IPS-NIHi7 (cell line): ENCODE measurements around the gene PPARG.
"Not testable (repeated sequence)": the region's sequence is repeated elsewhere in the genome, so short reads cannot be mapped to it uniquely, and the experiment has no call there.

Source experiments
- DNase-seq: peaks from one replicate; pipeline ENCODE4 v3.0.0; 2012; ENCODE audit warnings: mixed read lengths; ENCODE audit errors: extremely low spot score

Gene PPARG

DNA sequence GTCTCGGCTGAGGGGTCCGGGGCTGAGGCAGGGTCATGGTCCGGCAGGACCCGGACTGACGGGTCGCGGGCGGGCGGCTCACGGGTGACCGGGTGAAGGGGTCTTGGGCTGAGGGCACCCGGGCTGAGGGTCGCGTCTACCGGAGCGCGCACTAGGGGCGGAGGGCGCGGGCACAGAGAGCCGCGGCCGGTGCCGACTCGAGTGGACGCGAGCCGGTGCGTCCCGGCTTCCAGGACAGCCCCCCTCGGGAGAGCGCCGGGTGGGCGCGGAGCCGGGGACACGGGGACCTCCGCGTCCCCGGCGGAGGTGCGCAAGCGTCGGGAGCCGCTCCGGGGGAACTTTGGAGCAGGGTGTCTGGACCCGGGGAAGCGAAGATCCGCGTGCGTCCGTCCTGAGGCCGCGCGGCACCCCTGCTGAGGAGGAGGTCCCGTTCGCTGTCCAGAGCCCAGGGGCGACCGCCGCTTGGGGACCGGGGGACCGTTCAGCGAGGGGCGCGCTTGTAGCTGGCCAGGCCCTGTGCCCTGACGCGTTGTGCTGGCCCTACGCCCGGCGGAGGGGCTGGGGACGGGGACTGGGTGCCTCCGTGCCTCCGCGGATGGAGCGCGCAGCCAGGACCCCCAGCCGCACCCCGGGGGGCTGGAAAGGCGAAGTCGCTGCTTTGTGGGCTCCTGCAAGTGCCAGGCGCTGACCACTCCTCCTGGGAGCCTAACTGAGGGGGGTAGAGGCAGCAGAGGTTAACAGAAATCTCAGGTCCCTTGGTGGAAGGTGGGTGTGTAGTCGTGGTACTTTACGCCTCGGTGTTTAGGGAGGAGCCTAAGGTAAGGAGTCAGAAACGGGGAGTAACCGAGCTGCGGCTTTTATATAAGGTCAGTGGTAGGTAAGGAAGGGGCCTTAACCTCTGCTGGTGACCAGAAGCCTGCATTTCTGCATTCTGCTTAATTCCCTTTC is at the start of gene PPARG:
Gene PPARG (plus strand): TSS at position 889 of the 948 bp plus-strand sequence. CDS start 90,642 bp downstream, outside the sequence.
- peak; percentile 53 for DNase-seq

DNA sequence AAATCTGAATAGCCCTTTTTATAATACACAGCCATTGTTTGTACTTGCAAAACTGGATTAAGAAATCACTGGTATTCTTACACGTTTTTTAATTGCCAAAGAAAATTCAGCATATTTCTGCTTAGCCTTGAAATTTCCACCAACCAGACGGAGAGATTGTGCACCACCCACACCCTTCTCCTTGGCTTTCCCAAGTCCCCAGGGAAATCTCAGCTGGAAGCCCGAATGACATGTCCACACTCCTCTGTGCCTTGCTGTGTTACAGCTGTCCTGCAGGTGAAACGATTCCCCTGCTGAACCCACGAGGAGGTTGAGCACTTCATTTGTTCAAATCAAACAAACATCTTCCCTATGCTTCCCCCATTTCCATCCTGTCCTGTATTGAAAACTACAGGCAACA is 49.6 kb upstream of the PPARG start:
- no peak for DNase-seq

DNA sequence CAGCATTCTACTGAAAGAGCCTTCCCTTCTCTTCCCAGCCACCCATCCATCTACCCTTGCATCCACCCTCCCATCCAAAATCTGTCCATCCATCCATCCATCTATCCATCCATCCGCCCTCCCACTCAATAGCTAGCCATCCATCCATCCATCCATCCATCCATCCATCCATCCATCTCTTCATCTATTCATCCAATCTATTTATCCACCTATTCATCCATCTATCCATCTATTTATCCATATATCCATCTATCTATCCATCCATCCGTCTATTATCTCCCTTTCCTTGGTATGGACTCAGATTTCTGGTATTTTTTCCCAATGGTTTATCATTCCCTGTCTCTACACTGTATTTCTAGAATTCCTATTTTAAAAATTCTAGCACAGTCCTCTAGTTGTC is 46.1 kb upstream of the PPARG start:
- no peak for DNase-seq

DNA sequence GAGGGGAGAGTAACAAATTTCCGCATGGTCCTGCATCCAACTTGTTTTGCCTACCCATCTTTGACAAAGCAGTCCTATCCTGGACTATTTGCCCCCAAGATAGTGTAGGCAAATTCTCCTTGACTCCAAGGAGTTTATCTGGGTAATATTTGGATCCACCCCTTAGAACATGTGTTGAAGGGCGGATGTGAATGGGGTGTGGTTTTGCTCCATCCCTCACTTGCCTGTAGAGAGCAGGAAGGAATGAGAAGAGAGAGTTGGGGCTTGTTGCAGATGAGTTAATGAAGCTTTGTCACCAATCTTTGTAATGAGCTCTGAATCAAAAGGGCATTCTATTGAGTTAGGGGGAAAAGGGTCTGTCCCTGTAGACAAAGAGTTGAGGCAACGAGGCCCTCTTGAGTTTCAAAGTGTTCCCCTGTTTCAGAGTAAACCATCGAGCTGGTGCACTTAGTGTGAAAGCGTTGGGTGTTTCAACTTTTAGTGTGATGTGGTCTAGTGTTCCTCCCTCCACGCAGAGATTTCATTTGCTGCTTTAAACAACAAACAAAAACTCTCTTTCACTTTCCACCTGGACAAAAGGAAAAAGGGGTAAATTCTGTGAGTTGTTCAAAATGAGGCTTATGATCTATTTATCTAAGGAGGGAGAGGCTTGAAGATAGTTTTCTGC is 42.2 kb upstream of the PPARG start:
- no peak for DNase-seq

DNA sequence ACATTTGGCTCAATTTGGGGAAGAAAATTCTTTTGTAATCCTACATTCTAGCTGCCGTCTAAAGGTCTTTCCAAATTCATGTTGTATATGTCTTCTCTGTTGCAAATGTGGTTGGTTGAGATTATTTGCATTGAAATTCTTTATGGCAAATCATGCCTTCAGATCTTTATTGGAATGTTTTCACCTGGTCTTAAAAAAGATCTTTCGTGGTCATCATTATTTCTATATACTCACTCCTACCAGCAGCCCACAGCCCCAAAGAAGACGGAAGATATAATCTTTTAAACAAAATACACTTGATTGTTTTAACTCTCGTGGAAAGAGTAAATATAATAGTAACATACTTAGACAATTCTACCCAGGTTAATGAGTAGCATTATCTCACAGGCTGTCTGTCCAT is 41.5 kb upstream of the PPARG start:
- no peak for DNase-seq

DNA sequence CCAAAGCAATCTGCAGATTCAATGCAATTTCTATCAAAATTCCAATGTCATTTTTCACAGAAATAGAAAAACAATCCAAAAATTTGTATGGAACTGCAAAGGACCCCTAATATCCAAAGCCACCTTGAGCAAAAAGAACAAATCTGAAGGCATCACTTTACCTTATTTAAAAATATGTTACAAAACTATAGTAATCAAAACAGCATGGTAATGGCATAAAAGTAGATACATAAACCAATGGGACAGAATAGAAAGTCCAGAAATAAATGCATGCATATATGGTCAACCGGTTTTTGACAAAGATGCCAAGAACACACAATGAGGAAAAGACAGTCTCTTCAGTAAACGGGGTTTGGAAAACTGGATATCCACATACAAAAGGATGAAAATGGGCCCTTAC is 39.4 kb upstream of the PPARG start:
- DNase-seq = no peak

DNA sequence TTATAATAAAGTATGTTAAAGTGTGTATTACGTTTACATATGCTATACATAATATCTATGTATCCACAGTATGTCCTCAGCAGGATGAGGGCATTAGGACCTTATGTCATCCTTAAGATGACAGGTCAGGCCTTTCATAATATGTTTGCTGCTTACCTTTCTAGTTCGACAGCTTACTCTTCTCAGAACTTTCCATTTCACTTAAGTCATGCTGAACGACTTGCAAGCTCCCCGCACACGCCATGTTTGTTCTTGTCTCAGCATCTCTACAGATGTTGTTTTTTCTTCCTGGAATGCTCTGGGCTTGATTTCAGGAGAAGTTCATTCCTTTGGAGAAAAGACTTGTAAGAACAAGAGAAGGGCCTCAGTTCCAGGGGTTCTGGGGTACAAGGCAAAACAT is 36.0 kb upstream of the PPARG start:
- DNase-seq = no peak

DNA sequence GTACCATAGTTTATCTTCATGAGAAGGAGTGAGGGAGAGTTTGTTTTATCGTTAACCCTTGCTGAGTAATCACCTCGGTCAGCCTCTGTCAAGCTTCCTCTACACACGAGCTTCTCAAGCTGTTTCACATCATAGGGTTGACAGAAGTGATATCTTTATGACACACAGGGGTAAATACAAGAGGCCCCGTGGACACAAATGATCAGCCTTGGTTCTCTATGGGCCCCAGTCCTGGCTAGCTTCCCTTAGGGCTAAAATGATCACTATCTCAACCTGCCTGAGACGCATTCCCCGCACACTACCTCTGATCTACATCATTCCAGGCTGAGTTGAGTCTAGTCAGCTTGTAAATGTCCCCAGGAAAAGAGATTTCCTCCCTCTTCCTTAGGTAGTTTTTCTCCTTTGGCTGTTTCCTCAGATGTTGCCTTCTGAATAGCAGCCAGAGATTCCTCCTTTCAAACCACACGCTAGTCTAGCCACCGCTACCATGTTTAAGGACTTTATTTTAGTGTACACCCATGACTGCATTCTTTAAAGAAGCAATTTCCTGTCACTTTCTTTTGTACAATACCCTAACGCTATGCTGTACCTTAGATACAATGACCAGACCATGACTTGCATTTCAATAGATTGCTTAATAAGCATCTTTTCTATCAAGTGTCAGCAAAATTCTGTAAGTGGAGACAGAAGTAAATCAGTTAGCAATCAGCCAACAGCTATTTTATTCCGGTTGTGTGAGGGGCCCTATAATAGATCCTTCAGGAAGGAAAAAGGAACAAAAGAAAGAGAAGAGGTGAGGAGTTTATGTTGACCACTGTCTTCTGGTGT is 35.1 kb upstream of the PPARG start:
- no peak for DNase-seq

DNA sequence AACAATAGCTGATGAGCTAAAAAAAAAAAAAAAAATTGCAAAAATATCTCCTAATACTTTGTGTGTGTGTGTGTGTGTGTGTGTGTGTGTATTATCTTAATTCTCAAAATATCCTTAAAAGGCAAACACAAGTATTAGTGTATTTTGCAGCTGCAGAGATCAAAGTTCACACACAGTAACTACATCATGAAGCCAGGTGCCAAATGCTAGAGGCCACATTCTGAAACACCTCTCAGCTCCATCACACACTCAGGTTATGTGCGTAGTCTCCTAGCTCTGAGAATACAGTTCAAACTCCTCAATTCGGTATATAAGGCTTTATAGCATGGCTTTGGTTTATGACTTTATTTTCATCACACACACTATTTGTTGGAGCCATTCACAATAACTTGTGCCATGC is 33.5 kb upstream of the PPARG start:
- no peak for DNase-seq

DNA sequence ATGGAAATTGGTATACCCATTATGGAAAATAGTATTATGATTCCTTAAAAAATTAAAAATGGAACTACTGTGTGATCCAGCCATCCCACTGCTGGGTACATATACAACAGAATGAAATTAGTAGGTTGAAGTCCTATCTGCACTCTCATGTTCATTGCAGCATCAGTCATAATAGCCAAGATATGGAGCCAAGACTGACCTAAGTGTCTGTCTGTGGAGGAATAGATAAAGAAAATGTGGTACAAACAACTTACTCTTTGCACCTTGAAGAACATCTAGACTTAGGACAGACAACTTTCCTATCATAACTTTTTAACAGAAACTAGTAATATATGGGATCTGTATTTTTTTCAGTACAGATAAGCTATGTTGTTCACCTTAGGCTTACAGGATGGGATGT is 30.0 kb upstream of the PPARG start:
- DNase-seq = no peak

DNA sequence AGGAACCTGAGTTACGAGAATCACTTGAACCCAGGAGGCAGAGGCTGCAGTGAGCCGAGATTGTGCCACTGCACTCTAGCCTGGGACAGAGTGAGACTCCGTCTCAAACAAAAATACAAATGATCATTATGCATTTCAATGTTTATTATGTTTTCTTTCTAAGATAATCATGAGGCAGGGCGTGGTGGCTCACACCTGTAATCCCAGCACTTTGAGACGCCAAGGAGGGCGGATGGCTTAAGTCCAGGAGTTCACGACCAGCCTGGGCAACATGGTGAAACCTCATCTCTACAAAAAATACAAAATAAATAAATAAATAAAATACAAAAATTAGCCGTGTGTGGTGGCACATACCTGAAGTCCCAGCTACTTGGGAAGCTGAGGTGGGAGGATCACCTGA is 26.7 kb upstream of the PPARG start:
- DNase-seq = not testable (repeated sequence)

DNA sequence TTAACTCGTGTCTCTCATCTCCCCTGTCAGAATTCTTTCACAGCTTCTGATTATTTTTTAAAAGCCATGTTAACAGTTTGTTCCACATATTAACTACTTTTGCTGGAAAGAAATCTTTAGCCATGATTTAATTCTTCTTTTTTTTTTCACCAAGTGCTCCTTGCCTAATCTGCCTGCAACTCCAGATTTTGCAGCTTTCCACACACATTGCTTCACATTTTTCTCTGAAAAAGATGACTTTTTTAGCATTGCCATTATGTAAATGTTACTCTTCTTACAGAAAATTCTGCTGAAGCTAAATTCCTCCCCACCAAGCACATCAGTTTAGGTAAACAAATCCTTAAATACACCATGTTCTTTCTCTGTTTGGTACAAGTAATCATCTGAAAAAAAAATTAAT is 23.4 kb upstream of the PPARG start:
- no peak for DNase-seq

DNA sequence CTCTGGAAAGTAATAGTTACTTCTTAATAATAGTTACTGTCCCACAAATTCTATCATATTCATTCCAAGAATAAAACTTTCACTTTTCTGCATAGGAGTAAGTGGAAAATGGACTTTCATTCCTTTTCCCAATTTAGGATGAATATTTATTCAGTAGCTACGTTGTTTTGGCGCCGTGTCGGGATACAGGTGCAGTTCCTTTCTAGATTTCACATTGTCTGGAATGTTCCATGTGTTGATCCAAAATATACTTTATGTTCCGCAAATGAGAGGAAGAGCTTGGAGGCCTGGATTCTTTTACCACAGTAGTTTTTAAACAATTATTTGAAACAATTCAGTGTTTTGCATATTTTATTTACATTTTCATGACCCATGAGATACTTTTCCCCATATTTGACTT is 22.8 kb upstream of the PPARG start:
- no peak for DNase-seq

DNA sequence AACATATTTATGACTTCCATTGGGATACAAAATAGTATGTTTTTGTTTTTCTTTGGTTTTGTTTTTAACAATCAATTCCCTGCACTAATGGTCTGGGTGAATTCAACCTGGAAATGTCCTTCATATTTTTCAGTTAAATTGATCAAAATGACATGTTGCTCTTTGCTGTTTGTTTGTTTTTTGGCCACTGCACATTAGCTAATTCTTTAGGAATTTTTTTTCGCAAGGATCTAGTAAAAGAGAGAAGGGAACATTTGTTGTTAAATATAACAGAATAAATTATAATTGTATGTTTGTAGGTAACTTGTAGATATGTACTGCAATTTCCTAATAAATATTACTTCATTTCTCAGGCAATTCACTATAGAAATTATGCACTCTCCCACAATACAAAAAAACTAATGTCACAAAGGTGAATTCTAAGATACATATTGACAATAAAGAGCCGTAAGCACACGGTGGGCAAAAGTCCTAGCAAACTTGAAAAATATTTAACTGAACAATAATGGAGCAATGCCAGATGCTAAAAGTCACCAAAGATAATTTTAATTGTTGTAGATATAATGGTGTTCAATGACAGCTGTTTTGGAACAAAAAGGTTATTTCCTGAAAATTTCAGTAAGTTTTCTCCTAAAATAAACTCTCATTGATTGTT is 21.4 kb upstream of the PPARG start:
- no peak for DNase-seq

DNA sequence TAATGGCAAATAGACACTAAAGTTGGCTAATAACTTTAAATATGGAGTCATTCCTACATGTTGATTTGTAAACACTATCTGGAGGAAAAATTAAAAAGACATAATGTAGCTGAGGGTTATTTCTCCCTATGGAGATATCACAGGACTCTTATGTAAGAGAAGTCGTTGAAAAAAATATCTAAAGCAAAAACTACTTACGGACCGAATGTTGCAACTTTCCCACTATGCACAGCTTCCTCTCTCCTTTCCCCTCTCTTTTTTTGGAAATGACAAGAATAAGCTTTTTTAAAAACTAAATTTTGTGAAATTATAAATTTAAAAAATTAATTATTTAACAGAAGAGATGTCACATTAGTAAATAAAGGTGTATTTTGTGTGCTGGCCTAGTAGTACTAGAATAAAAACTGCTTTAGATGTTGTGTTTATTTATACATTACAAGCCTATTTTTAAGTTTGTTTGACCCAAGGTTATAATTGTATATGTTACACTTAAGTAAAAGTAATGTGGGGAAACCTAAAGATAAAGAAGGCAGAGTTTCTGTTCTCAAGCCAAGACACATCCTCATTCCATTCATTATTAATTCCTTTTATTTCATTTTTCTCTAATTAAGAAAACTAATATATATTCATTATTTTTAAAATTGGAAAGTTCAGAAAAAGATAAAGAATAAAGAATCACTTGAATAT is 20.7 kb upstream of the PPARG start:
- DNase-seq = no peak

DNA sequence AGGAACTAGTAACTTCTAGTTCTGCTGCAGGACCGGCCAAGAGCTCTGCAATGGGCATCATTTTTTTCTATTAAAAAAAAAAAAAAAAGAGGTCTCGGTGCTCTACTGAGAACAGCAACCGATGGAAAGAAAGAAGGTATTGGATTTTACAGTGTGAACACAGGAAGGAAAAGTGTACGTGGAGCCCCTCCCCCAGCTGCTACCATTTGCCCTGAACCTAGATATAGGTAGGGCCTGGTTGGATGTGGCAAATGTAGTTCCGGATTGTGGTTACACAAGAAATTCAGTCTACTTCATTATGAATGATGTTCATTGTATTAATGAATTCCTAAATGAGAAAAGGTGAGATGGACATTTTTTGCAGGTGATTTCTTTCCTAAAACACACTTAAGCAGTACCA is 17.9 kb upstream of the PPARG start:
- no peak for DNase-seq

DNA sequence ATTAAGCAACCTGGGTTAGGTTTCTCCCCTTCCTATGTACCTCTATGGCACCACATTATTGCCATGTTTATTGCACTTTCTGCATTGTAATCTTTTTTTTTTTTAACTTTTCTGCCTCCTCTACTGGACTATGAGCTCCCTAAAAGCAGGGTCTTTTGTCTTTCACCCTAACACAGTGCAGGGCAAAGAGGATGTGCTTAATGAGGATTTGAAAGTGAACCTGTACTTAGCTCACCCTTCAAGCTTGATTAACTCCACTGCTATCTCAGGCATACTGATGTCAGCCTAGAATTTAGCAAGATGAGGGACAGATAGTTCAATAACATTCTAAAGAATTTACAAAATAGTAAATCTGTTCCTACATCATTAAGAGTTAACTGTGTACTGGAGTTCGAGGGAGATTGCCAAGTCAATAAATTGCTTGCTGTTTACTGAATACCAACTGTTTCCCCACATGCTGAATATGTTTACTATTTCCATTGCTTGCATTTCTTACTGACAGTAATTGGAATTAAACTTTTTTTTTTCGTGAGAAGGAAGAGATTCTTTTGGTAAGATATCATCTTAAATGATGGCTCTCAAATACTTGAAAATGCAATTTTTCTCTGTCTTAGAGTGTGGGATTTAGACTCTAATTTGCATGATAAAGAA is 15.7 kb upstream of the PPARG start:
- DNase-seq = no peak

DNA sequence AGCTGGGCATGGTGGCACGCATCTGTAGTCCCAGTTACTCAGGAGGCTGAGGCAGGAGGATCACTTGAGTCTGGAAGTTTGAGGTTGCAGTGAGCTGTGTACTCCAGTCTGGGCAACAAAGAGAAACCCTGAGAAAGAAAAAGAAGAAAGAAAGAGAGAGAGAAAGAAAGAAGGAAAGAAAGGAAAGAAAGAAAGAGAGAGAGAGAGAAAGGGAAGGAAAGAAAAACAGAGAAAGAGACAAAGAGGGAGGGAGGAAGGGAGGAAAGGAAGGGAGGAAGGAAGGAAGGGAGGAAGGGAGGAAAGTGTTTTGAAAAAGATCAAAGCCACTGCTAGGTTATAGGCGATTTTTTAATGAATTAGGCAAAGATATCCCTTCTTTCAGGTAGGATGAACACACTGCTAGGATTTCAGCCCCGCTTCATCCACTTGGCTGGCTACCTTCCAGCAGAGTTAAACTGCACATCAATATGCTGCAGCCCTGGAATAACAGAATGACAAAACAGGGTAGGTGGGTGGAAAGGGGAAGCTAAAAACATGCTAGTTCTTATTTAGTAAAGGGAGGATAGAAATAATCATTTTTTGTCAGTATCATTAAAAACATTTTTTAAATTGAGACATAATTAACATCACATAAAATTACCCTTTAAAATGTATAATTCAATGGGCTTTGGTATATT is 12.8 kb upstream of the PPARG start:
- no peak for DNase-seq

DNA sequence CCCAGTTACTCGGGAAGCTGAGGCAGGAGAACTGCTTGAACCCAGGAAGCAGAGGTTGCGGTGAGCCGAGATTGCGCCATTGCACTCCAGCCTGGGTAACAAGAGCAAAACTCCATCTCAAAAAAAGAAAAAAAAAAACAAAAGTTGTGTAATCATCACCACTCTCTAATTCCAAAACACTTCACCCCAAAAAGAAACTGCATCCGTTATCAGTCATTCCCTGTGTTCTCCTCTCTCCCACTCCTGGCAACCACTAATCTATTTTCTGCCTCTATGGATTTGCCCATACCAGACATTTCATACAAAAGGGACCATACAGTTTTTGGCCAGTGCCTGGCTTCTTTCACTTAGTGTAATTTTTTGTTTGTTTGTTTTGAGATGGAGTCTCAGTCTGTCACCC is 12.0 kb upstream of the PPARG start:
- not testable (repeated sequence) for DNase-seq

DNA sequence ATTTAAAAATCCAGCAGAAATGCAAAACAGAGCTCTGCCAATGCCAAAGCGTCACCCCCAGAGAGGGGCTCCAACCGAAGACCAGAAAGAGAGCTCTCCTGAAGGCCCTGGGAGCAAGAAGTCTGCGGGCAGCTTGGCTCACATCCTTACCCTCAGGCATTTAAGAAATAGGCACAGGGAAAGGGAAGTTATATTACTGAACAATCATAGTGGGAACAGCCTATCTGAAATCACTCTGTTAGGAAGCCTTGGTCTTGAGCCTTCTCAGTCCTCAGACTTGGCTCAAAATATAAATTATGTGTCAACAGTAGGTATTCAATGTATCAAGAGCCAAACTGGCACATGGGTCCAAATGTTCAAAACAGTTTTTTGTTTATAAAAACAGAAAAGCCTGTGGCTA is 10.3 kb upstream of the PPARG start:
- no peak for DNase-seq
